HEK293T (cell line): ENCODE results near the gene HOXB3.
A peak's percentile ranks its signal among the peaks of the same experiment; 100 is the strongest.

Source experiments
- ELF4 ChIP-seq: fragments of 450-650 bp; IDR thresholded peaks from 2 replicates; pipeline ENCODE4 v1.6.1; 2017; ENCODE audit warnings: antibody characterized with exemption
- FOXA1 ChIP-seq: fragments of 450-650 bp; IDR thresholded peaks from 2 replicates; pipeline ENCODE4 v1.6.1; 2016; ENCODE audit warnings: mild to moderate bottlenecking
- FOXK2 ChIP-seq: fragments of 450-650 bp; IDR thresholded peaks from 2 replicates; pipeline ENCODE4 v1.6.1; 2016; ENCODE audit warnings: mild to moderate bottlenecking
- FOXM1 ChIP-seq: fragments of 450-650 bp; IDR thresholded peaks from 2 replicates; pipeline ENCODE4 v1.6.1; 2017; ENCODE audit warnings: mild to moderate bottlenecking, borderline replicate concordance
- HDGF ChIP-seq: fragments of 450-650 bp; IDR thresholded peaks from 2 replicates; pipeline ENCODE4 v1.6.1; 2017; ENCODE audit warnings: antibody characterized with exemption, borderline replicate concordance
- L3MBTL2 ChIP-seq: fragments of 450-650 bp; conservative IDR thresholded peaks from 2 replicates; pipeline ENCODE4 v1.6.1; 2016; ENCODE audit warnings: mild to moderate bottlenecking
- PKNOX1 ChIP-seq: fragments of 450-650 bp; IDR thresholded peaks from 2 replicates; pipeline ENCODE4 v1.6.1; 2016
- SP1 ChIP-seq: fragments of 450-650 bp; IDR thresholded peaks from 2 replicates; pipeline ENCODE4 v1.6.1; 2017
- SUZ12 ChIP-seq: fragments of 450-650 bp; IDR thresholded peaks from 2 replicates; pipeline ENCODE4 v1.6.1; 2016; ENCODE audit warnings: mild to moderate bottlenecking
- TARDBP ChIP-seq: fragments of 450-650 bp; IDR thresholded peaks from 2 replicates; pipeline ENCODE4 v1.6.1; 2016
- ZNF384 ChIP-seq: fragments of 450-650 bp; IDR thresholded peaks from 2 replicates; pipeline ENCODE4 v1.6.1; 2016

DNA sequence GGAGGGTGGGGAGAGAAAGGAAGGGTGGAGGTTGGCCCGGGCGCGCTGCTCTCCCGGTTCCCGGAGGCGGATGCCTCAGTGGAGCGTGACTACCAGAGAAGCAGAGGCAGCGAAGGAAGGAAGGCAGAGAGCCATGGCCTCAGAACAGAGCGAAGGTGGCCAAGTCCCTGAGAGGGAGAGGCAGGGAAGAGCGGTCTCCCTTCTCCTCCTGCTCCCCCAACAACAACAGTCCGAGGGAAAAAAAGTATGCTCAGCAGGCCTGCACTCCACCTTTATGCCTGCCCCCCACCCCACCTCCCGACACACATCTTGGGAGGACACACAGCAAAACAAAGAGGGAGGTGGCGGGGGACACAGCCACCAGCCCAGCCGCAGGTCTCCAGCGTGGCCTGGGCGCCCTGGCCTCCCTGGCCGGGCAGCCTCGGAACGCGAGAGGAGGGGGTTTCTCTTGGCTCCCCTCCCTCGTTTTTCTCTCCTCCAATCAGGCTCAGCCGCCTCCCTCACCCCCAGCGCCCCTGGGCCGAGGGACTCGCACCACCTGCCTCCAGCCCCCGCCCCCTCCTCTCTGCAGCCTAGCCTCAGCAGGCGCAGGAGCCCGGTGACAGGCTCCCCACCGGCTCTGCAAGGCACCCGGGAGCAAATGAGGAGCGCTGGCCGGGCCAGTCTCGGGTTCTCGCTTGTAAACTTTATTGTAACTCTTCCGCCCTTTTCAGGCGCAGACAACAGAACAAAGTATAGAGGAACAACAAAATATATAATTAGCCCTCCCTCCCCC is 21.8 kb upstream of the HOXB3 start:
- TF ChIP-seq FOXM1 (0 out of 2 replicates have a peak, but pooled peaks have one; percentile 4), ELF4 (no peak), SUZ12 (no peak), L3MBTL2 (peak; percentile 55; the same call in 1 of the 2 replicates), FOXA1 (no peak), PKNOX1 (no peak), ZNF384 (no peak), SP1 (no peak), TARDBP (no peak), HDGF (peak; percentile 76; the same call in 1 of the 2 replicates), FOXK2 (no peak)
